NCI-H526 treated with DMSO at 0.1 percent for 48 hours (cell line): ENCODE results near the gene ZDHHC17.

Source experiments
- DNase-seq: peaks from one replicate; lab custom pipeline; 2025; lab: John Stamatoyannopoulos, UW

Gene ZDHHC17

GRCh38 chr12:76830436-76830835 is 66.5 kb downstream of the ZDHHC17 start:
- DNase-seq = no peak

- DNase-seq = no peak
These were observed 72.7 kb downstream of the ZDHHC17 start for GRCh38 chr12:76836633-76837032.

- no peak for DNase-seq
These were observed 83.3 kb downstream of the ZDHHC17 start for GRCh38 chr12:76847260-76847659.

GRCh38 chr12:76848132-76848531 is 84.2 kb downstream of the ZDHHC17 start:
- no peak for DNase-seq

GRCh38 chr12:76852106-76852505 is 88.2 kb downstream of the ZDHHC17 start:
- DNase-seq = no peak

- no peak for DNase-seq
These were observed 91.4 kb downstream of the ZDHHC17 start for GRCh38 chr12:76855271-76855670.

GRCh38 chr12:76856018-76856644 is 92.2 kb downstream of the ZDHHC17 start:
- DNase-seq = no peak

- no peak for DNase-seq
These were observed 95.7 kb downstream of the ZDHHC17 start for GRCh38 chr12:76859611-76860010.

DNA sequence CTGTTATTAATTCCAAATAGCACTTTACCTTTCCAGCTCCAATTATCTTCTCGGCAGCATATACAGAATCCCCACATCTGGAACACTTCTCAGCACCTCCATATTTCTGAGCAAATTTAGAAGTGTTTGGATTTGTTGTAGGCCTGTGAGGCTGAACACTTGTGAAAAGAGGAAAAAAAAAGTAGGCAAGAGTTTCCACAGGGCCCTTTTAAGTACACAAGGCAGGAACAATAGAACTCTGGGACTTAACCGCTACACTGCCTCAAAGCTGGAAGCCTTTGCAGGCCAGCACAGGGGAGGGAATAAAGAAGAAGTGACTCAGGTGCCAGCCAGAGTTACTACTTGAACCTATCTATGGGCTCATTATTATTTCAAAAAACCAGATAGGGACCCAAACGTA is 96.3 kb downstream of the ZDHHC17 start:
- DNase-seq = no peak

DNA sequence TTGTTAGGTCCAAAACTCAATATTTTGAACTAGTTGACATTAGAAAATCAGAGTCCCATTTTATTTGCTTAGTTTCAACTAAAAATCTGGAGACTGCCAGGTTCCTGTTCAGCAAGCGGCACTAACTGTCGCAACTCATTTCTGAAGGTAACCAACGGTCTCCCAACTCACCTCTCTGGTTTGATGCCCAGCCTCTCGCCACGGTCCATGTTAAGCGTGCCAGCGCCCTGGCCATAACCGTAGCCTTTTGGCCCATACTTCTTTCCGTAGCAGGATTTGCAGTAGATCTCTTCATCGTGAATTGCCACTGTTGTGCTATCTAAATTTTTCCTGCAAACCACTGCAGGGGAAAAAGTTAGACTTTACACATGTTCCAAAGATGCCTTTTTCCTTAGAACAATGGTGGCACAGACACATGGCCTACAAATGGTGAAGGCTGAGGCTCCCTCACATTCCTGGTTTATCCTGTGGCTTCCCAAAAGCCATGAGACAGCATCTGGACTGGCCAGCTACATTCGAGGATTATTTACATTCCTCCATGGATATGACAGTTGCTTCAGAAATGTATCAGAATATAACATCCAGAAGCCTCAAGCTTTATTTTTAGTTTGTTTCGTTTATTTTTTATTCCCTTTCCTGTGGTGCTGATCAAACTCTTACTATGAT is 99.2 kb downstream of the ZDHHC17 start:
- DNase-seq = no peak

DNA sequence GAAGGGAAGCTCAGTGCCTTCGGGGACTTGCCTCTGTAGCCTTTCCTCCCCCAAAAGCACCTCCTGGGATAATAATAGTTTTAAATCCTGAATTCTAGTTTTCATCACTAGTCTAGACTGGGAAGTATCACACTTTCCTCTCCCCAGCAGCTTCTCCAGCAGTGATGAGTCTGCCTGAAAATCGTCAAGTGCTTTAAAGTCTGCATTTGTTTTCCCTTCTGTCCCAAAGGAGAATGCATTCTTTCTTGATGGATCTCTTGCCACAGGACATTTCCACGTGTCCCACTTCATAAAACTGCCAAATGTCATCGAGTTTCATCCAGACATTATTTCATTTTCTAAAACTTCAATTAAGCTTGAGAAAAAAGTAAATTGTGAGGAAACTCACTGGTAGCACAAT is 99.9 kb downstream of the ZDHHC17 start:
- DNase-seq = no peak

DNA sequence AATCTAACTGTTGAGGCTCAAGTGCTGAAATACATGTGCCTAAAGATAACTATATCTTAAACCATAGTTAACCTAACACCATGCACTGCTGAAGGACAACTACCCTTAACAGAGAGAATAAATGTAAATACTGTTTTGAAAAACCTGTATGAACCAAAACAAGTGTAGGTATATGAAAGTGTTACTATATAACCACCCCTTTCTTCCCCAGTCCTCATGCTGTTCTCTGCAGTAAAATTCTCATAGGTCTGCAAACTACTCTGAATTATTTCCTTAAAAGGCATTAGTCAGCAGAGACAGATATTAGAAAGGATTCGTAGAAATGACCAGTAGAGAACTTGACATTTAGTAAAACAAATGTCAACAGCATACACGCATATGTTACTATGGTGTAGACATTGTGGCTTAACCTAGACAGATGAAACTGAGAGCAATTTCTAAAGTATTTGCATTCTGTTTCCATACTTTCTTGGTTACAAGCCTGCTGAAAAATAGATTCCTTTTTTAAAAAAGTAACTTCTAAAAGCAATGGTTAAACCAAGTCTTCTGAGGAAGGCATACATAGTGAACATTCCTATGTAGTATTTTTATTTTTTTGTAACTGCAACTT is 101.0 kb downstream of the ZDHHC17 start:
- no peak for DNase-seq

DNA sequence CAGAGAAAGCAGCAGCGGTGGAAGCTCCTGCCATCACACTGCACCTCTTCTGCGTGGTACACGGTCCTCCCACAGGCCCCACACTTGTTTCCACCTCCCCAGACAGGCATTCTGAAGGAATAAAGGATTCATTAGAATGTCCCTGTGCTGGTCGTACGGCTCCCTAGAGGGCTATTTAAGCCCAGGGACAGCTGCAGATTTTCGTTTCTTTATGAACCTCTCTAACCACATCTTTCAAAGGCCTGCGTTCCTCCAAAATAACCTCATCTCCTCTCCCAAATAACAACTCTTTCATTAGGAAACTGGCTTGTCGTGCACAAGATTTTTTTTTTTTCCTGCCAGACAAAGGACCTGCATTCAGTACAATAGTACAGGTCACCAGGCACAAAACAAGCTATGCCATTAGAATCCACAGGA is 102.2 kb downstream of the ZDHHC17 start:
- DNase-seq = peak; percentile 33

- peak; percentile 35 for DNase-seq
These were observed 102.8 kb downstream of the ZDHHC17 start for GRCh38 chr12:76866726-76867125.

DNA sequence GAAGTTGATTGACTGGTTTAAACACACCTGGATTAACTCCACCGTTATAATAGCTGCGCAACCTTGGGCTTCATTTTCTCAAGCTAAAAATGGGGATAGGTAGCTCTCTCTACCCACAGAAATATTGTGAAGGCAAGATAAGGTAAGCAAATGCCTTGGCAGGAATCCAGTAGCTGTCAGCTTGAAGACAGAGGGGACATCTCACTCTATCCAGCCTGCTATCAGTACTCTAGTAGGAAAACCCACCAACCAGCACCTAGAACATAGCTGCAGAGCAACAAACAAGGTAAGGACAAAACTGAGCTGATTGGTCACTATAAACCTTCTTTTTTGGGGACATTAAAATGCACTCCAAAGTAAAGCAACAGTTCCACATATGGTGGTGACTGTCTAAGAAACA is 107.2 kb downstream of the ZDHHC17 start:
- no peak for DNase-seq

GRCh38 chr12:76871742-76872141 is 107.8 kb downstream of the ZDHHC17 start:
- DNase-seq = no peak

DNA sequence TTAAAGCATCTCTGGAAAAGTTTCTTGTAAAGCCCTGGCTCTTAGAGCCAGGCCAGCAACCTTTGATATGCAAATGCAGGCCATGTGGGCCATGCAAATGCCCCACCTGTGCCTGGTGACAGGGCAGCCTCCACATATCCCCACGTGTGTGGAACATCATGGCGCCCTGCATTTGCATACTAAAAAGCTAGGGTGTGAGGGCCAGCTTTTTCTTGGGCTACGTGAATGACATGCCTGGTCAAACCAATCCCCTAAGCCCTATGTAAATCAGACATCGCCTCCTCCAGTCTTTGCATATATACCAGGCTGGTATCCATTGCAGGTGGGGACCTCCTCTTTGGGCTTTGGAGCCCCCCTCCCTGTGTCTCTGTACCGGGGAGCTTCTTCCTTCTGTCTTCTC is 108.5 kb downstream of the ZDHHC17 start:
- DNase-seq = peak; percentile 69

DNA sequence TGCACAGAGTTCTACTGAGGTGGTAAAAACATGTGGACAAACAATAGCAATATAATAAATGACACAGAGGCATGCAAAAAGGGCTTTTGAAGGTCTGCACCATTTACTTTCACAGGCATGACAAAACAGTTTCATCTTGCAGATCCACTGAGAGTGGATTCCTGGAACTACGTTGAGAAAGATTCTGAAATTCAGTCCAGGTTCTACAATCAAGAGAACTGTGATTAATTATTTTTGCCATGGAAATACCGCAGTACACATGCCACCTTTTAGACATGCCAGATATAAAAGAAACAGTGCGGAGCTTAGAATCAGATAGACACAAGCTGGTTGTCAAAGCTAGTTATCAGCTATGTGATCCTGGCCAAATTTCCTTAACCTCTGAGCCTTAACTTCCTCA is 110.1 kb downstream of the ZDHHC17 start:
- no peak for DNase-seq

DNA sequence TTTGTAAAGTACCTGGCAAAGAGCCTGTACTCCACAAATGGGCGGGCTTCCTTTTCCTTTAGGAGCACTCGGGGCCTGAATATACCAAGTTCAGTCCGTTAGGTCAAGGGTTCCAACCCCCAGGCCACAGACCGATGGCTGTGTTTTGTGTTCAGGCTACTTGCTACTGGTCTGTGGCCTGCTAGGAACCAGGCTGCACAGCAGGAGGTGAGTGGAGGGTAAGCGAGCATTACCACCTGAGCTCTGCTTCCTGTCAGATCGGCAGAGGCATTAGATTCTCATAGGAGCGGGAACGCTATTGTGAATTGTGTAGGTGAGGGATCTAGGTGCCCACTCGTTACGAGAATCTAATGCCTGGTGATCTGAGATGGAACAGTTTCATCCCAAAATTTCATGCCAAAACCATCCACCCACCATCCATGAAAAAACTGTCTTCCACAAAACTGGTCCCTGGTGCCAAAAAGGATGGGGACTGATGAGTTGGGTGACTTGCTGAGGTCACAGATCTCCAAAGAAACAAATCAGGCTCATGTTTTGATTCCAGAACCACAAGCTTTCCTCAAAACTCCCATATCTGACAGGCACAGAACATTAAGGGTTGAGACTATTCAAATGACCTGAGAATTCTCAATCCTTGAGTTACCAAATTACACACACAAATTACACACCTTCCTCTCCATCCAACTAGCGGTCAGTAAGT is 110.7 kb downstream of the ZDHHC17 start:
- no peak for DNase-seq

DNA sequence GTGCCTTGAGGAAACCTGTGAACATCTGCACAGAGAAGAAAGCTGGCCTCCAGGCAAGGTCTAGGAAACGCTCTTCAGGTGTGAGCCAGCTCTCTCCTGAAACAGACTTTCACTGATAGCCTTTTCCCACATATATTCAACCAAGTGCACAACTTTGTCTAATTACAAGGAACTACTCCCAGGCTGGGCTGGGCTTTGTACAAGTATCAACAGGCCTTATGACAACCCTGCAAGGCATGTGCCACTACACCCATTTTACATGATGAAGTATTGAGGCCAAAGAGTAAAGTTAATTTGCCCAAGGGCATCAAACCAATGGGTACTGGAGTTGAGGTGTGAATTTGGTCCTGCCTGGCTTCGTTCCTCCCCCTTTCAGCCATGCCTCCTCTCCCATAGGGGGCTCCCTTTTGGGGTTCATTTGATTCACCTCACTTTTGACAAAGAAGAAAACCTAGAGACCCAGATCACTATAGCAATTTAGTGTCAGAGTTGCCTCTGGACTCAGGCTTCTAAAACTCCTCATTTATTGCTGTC is 112.8 kb downstream of the ZDHHC17 start:
- DNase-seq = no peak

DNA sequence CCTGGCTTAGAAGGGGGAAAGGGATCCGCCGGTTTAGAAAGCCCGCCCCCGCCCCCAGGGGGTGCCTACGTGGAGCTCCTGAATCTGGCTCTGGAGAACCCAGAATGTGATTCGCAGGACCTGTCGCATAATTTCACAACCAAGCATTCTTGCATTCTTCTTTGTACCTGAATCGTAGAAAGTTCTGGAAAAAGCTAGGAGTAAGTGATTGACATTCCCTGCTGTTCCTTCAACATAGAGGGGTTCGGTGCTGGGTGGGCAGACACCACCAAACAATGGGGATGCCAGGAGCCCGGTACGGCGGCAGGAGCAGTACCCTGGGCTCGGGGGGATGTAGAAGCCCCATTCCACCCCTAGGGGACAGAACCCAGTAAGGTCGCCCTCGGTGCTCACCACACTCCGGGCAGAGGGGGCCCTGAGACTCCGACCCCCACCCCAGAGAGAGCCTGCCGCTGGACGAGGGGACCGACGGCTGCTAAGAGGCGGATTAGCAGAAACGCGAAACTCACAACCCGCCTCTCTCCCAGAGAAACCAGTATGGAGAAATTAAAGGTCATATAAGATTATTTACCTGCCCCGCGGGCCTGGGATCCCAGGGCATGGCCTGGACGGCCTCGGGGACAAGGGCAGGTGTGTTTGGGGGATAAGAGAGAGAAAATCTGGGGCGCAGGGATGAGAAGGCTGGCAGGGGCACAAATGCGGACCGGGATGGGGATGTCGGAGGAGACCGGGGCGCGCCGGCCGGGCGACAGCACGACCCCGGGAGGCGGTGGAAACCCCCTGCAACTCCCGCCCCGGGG is 114.4 kb downstream of the ZDHHC17 start:
- no peak for DNase-seq
